Right cardiac atrium (tissue), 5 donors: Measurements from ENCODE around the gene TMTC3. TPM values are rescaled to one million over a fixed set of nuclear protein-coding genes. Genes with fewer than 3 reads are reported as not detected.

Experiments used
- ATAC-seq, 2 donors: fragments of 200-7000 bp; cut with Tn5 transposase; one replicate each; pipeline versions ENCODE4 v1.8.0 to v1.9.1; 2020; ENCODE audit warnings: moderate library complexity in 2 of 2, mild to moderate bottlenecking in 1 of 2
- DNase-seq, 3 donors: peaks; one replicate each; pipeline ENCODE4 v3.0.0-alpha.2; 2020
- H3K27ac ChIP-seq: one replicate; pipeline ENCODE4 v1.5.1; 2013; ENCODE audit warnings: mild to moderate bottlenecking, low read length, control low read depth, moderate library complexity
- H3K27me3 ChIP-seq: one replicate; pipeline ENCODE4 v1.6.1; 2013; ENCODE audit not compliant: control insufficient read depth, insufficient read depth
- H3K4me1 ChIP-seq: one replicate; pipeline ENCODE4 v1.6.1; 2013; ENCODE audit warnings: low read length; ENCODE audit not compliant: control insufficient read depth, insufficient read depth
- H3K4me3 ChIP-seq: one replicate; pipeline ENCODE4 v1.5.1; 2013; ENCODE audit warnings: low read length, control low read depth
- H3K9me3 ChIP-seq: one replicate; pipeline ENCODE4 v1.6.1; 2013; ENCODE audit warnings: low read length; ENCODE audit not compliant: control insufficient read depth
- WGBS: extraction: QIAGEN DNeasy Blood & Tissue Kit; methylation state at CpG from one replicate; pipeline ENCODE4 v1.1.7; 2013; 5-methylcytosine and 5-hydroxymethylcytosine counted together
- intact Hi-C, 4 donors: fragments of 100-400 bp; cut with DNase I; formaldehyde crosslinking; loops; one replicate each; pipeline versions ENCODE4 v1.11.0 to v1.14.0; 2022 to 2023
- polyA plus RNA-seq: library from polyadenylated mRNA; stranded (reverse); fragments of 200-250 nt; gene quantifications from one replicate; pipeline ENCODE4 v1.2.3, GENCODE V29; 2013
- total RNA-seq, 4 donors: library from RNA; stranded (reverse); fragmentation: NEBNext Ultra II Directional; extraction: Animal tissue kit (Norgen Biotek cat#: 25700); gene quantifications; one replicate each; pipeline ENCODE4 v1.2.1, GENCODE V29; 2021
- donor health status: healthy with polysubstance abuse.
- donor health status: DM: no; HTN: yes; CAD: no.
- donor health status: DM: no; HTN: no; CAD: no.
- donor health status: DM: no; HTN: yes; CAD: no; lungs with severe emphysema.
- donor health status: DM: yes; HTN: yes; CAD: no.

Gene TMTC3
- total and polyA plus RNA-seq, 5 donors: 2.1 to 15.2 (median 12.6) TPM

DNA sequence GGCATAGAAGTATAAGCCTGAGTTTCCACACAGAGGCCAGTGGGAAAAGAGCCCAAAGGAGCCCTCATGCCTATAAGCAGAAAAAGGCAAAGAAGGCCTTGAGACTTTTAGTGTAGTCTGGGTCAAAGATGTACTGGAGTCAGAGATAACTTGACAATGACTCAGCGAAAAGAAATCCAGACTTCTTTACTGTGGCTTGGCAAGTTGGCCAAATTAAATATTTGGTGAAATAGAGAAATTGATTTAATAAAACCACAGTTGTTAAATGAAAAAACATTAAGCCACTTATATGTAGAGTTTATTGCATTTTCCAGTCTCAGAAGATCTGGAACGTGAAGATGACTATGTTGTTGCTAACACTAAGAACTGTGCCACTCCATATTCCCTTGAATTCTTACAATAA is 105.1 kb downstream of the TMTC3 start:
- no peak overlapping the region for H3K4me3 ChIP-seq
- no peaks in the 10 kb centered on the region for H3K27me3 ChIP-seq
- no peaks in the 10 kb centered on the region for H3K9me3 ChIP-seq
- intact Hi-C loops: no loop called here
- 84% methylated on average over 2 of the region's 2 CpGs for WGBS
- ATAC-seq: no peak
- DNase-seq: no peak
- no peaks in the 10 kb centered on the region for H3K4me1 ChIP-seq
- no peak overlapping the region for H3K27ac ChIP-seq

DNA sequence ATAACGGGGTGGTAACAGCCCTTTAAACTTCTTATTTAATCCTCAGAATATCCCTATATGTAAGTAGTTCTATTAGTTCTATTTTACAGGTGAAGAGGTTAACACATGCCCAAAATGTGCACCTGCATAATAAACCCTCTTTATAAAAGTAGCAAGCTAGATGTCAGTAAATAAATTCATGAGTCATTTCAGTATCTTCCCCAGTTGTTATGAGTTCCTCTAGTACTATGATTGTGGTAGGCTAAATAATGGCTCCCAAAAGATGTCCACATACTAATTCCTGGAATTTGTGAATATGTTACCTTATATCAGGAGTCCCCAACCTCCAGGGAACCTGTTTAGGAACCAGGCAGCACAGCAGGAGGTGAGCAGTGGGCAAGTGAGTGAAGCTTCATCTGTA is 106.5 kb downstream of the TMTC3 start:
- no peak for DNase-seq
- Histone ChIP-seq H3K27me3 (no peaks in the 10 kb centered on the region), H3K9me3 (no peaks in the 10 kb centered on the region), H3K27ac (no peak overlapping the region), H3K4me1 (no peaks in the 10 kb centered on the region), H3K4me3 (no peak overlapping the region)
- intact Hi-C loops: no loop called here
- WGBS: 94% methylated on average over 1 of the region's 1 CpG
- ATAC-seq: no peak

Other genes with a start within 250 kb of the TMTC3 start
- under 1 TPM in 2 of 4 donors, not detected in 2; 0.06 to 0.17 TPM for gene C12orf50, start 112.9 kb upstream of the TMTC3 start, total RNA-seq
- gene C12orf50, start 112.9 kb upstream of the TMTC3 start, polyA plus RNA-seq: not detected
- gene CEP290, start 219 bp upstream of the TMTC3 start, total RNA-seq: 10 to 100 TPM in 1 of 4 donors, 1 to 10 TPM in 3; 6.5 to 10.4 (median 7.2) TPM
- gene CEP290, start 219 bp upstream of the TMTC3 start, polyA plus RNA-seq: 4.4 TPM